Measurements from ENCODE around the gene DUSP1.

DUSP1 gene

DNA sequence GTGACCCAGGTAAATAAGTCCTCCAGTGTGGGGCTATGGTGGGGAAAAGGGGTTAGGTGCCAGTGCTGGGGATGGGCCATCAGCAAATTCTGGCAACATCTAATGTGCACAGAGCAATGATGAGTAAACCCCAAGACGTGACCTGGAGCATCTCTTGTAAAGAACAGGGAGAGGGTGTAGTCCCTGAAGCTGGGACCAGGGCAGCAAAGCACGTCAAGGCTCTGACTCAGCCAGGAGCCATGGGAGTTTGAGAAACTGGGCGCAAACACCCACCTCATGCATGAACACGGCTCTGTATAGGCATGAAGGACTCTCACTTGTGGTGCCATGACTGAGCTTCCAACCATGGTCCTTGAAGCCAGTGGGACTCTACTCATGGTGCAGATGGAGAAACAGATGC lies 51.8 kb downstream of the DUSP1 start:
- DNase-seq = no peak

DNA sequence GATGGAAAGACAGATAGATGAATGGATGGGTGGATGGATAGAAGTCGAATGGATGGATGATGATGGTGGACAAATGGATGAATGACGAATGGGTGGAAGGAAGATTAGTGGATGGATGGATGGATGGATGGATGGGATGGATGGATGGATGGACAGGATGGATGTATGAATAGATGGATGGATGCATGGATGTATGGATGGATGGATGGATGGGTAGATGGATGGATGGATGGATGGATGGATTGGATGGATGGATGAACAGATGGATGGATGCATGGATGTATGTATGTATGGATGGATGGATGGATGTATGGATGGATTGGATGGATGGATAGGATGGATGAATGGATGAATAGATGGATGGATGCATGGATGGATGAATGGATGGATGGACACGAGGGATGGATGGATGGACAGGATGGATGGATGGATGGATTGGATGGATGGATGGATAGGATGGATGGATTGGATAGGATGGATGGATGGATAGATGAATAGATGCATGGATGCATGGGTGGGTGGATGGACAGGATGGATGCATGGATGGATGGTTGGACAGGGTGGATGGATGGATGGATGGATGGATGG lies 52.4 kb downstream of the DUSP1 start:
- no peak for DNase-seq
